Loucy (cell line): ENCODE measurements around the gene UGT2A3.

Experiments
- CTCF ChIP-seq: fragments of 200-600 bp; sonication (generic); conservative IDR thresholded peaks from 2 replicates; pipeline ENCODE4 v1.5.1; 2014; ENCODE audit warnings: mild to moderate bottlenecking, antibody characterized with exemption, low read length
- EZH2phosphoT487 ChIP-seq: fragments of 200-600 bp; IDR thresholded peaks from 2 replicates; pipeline ENCODE4 v1.6.1; 2018; ENCODE audit warnings: antibody characterized with exemption, mild to moderate bottlenecking, moderate library complexity, borderline replicate concordance

GRCh38 chr4:68907788-68908700 lies 43.6 kb downstream of the UGT2A3 start:
- TF ChIP-seq CTCF (no peak), EZH2phosphoT487 (no peak)
